ENCODE measurements around the gene GOLGA2. TPM values are rescaled to one million over a fixed set of nuclear protein-coding genes. Genes with fewer than 3 reads are reported as not detected.

Gene GOLGA2
- total RNA-seq, 1 experiment from 2014 or later: 87.0 TPM

- POLR2A ChIA-PET (ENCODE audit: low non-redundant PET): interaction anchor here (1.0 kb wide), 1 partner anchor 295 kb away, joined by 4 read pairs; no protein-coding TSS in a partner anchor
- H3K27me3 ChIP-seq (replicated peaks; ENCODE audit: insufficient read depth, low read depth, low read length, poor library complexity): no peaks in the 10 kb centered on the region
- TF ChIP-seq EZH2 (IDR thresholded peaks at IDR 0.05; ENCODE audit: borderline replicate concordance, low read depth, low read length, poor library complexity, severe bottlenecking) (no peak), CTCF (conservative IDR thresholded peaks at IDR 0.05; ENCODE audit: low read depth, low read length) (no peak)
- intact Hi-C loops (cut with micrococcal nuclease; ENCODE audit: unreplicated experiment): no loop called here
- CTCF ChIA-PET: no interaction called here
- no peak for DNase-seq (ENCODE audit: low spot score)
- no peak overlapping the region for H3K27ac ChIP-seq (ENCODE audit: low read depth, low read length, poor library complexity, severe bottlenecking)
- H3K36me3 ChIP-seq (ENCODE audit: insufficient read depth, low read length, poor library complexity, severe bottlenecking): peaks cover 22% of the 10 kb centered on the region
- H3K4me1 ChIP-seq (ENCODE audit: insufficient read depth, low read length, poor library complexity, severe bottlenecking): no peaks in the 10 kb centered on the region
- no peaks in the 10 kb centered on the region for H3K9me3 ChIP-seq (ENCODE audit: low read depth, low read length, poor library complexity, severe bottlenecking)
- H3K4me3 ChIP-seq (ENCODE audit: low read depth, low read length, poor library complexity, severe bottlenecking): no peak overlapping the region
- no TSS peak for BruUV-seq (replicated peaks)
Observed at GRCh38 chr9:128258326-128258725, 17.5 kb downstream of the GOLGA2 start.

GRCh38 chr9:128257907-128258306, 17.9 kb downstream of the GOLGA2 start:
- no peak for DNase-seq (ENCODE audit: low spot score)
- Histone ChIP-seq H3K27me3 (replicated peaks; ENCODE audit: insufficient read depth, low read depth, low read length, poor library complexity) (no peaks in the 10 kb centered on the region), H3K36me3 (ENCODE audit: insufficient read depth, low read length, poor library complexity, severe bottlenecking) (peaks cover 22% of the 10 kb centered on the region), H3K4me1 (ENCODE audit: insufficient read depth, low read length, poor library complexity, severe bottlenecking) (no peaks in the 10 kb centered on the region), H3K9me3 (ENCODE audit: low read depth, low read length, poor library complexity, severe bottlenecking) (no peaks in the 10 kb centered on the region), H3K27ac (ENCODE audit: low read depth, low read length, poor library complexity, severe bottlenecking) (no peak overlapping the region), H3K4me3 (ENCODE audit: low read depth, low read length, poor library complexity, severe bottlenecking) (no peak overlapping the region)
- ChIA-PET CTCF (no interaction called here), POLR2A (ENCODE audit: low non-redundant PET) (interaction anchor here (1.0 kb wide), 1 partner anchor 296 kb away, joined by 4 read pairs; no protein-coding TSS in a partner anchor)
- TF ChIP-seq EZH2 (IDR thresholded peaks at IDR 0.05; ENCODE audit: borderline replicate concordance, low read depth, low read length, poor library complexity, severe bottlenecking) (no peak), CTCF (conservative IDR thresholded peaks at IDR 0.05; ENCODE audit: low read depth, low read length) (no peak)
- intact Hi-C loops (cut with micrococcal nuclease; ENCODE audit: unreplicated experiment): no loop called here
- BruUV-seq (replicated peaks): no TSS peak

GRCh38 chr9:128257086-128257825, 18.6 kb downstream of the GOLGA2 start:
- Histone ChIP-seq H3K4me3 (ENCODE audit: low read depth, low read length, poor library complexity, severe bottlenecking) (no peak overlapping the region), H3K27me3 (replicated peaks; ENCODE audit: insufficient read depth, low read depth, low read length, poor library complexity) (no peaks in the 10 kb centered on the region), H3K27ac (ENCODE audit: low read depth, low read length, poor library complexity, severe bottlenecking) (no peak overlapping the region), H3K9me3 (ENCODE audit: low read depth, low read length, poor library complexity, severe bottlenecking) (no peaks in the 10 kb centered on the region), H3K4me1 (ENCODE audit: insufficient read depth, low read length, poor library complexity, severe bottlenecking) (no peaks in the 10 kb centered on the region), H3K36me3 (ENCODE audit: insufficient read depth, low read length, poor library complexity, severe bottlenecking) (peaks cover 19% of the 10 kb centered on the region)
- no peak for DNase-seq (ENCODE audit: low spot score)
- no TSS peak for BruUV-seq (replicated peaks)
- intact Hi-C loops (cut with micrococcal nuclease; ENCODE audit: unreplicated experiment): no loop called here
- CTCF ChIA-PET: no interaction called here
- POLR2A ChIA-PET (ENCODE audit: low non-redundant PET): interaction anchor here (1.0 kb wide), 1 partner anchor 296 kb away, joined by 4 read pairs; no protein-coding TSS in a partner anchor
- TF ChIP-seq EZH2 (IDR thresholded peaks at IDR 0.05; ENCODE audit: borderline replicate concordance, low read depth, low read length, poor library complexity, severe bottlenecking): no peak
- no peak for TF ChIP-seq CTCF (conservative IDR thresholded peaks at IDR 0.05; ENCODE audit: low read depth, low read length)

Data from A673 (cell line).